HepG2 (cell line): ENCODE results near the gene ABI3. TPM values are rescaled to one million over a fixed set of nuclear protein-coding genes. Genes with fewer than 3 reads are reported as not detected.

Experiments used
- ATAC-seq: fragments of 200-7000 bp; cut with Tn5 transposase; 3 replicates; pipeline ENCODE4 v1.9.1; 2020; ENCODE audit warnings: mild to moderate bottlenecking, moderate library complexity
- BruUV-seq: library from RNA; stranded (reverse); fragments of 400-500 nt; replicated peaks from 2 replicates; lab custom pipeline; 2021; lab: Mats Ljungman, UMichigan
- CTCF ChIA-PET: fragments of 300-600 bp; formaldehyde crosslinking; extraction: SDS; loops from one replicate; lab custom pipeline; 2021; ENCODE audit warnings: low total read pairs, inconsistent platforms, low intra/inter-chr PET ratio; lab: Yijun Ruan, JAX
- POLR2A ChIA-PET: fragments of 350-600 bp; sonication (Branson Sonifier 250); formaldehyde crosslinking; loops from one replicate; lab custom pipeline; 2020; ENCODE audit warnings: antibody characterized with exemption, inconsistent platforms; lab: Yijun Ruan, JAX
- DNase-seq: peaks from one replicate; pipeline ENCODE4 v3.0.0-alpha.2; 2015; ENCODE audit warnings: low spot score
- FAIRE-seq: peaks from 3 replicates; lab custom pipeline; 2011; peaks lifted over from hg19 to GRCh38; lab: Jason Lieb, UNC
- H2AFZ ChIP-seq: one replicate; pipeline ENCODE4 v1.6.1; 2011; ENCODE audit warnings: low read length, inconsistent platforms
- H3K27ac ChIP-seq: fragments of 300-600 bp; 3 replicates; pipeline ENCODE4 v1.8.0; 2011; ENCODE audit warnings: mixed run types, mild to moderate bottlenecking, mixed read lengths, low read length, inconsistent platforms; ENCODE audit not compliant: insufficient read depth; ENCODE audit errors: extremely low read length
- H3K27me3 ChIP-seq, 2 experiments: fragments of 200-600 bp in 1 of 2; 2 replicates in 1 of 2; 3 replicates in 1 of 2; pipeline versions ENCODE4 v1.6.0 to v1.8.0; 2011; ENCODE audit warnings: low read length in 2 of 2, mild to moderate bottlenecking in 2 of 2, moderate library complexity in 2 of 2, inconsistent platforms in 1 of 2; ENCODE audit not compliant: insufficient read depth in 2 of 2, control insufficient read depth in 1 of 2
- H3K36me3 ChIP-seq, 2 experiments: fragments of 200-600 bp in 1 of 2; replicated peaks in 1 of 2; 2 replicates in 1 of 2; 3 replicates in 1 of 2; pipeline versions ENCODE4 v1.5.1 to v1.8.0; 2011; ENCODE audit warnings: low read length in 2 of 2, inconsistent platforms in 1 of 2; ENCODE audit not compliant: insufficient read depth in 2 of 2, control insufficient read depth in 1 of 2
- H3K4me1 ChIP-seq: 2 replicates; pipeline ENCODE4 v1.5.1; 2012; ENCODE audit warnings: low read length, inconsistent platforms; ENCODE audit not compliant: insufficient read depth
- H3K4me2 ChIP-seq: 2 replicates; pipeline ENCODE4 v1.6.0; 2011; ENCODE audit warnings: low read depth, low read length, inconsistent platforms
- H3K4me3 ChIP-seq, 3 experiments: fragments of 200-600 bp in 1 of 3; sonication (generic), shearing (Covaris generic) in 1 of 3; replicated peaks in 1 of 3; 2 replicates each; pipeline ENCODE4 v1.5.1; 2011 to 2016; ENCODE audit warnings: low read length in 3 of 3, inconsistent platforms in 2 of 3, low read depth in 2 of 3, mild to moderate bottlenecking in 2 of 3, control low read depth in 1 of 3, mixed read lengths in 1 of 3; ENCODE audit not compliant: insufficient read depth in 1 of 3
- H3K79me2 ChIP-seq: one replicate; pipeline ENCODE4 v1.6.1; 2011; ENCODE audit warnings: low read length, inconsistent platforms; ENCODE audit not compliant: insufficient read depth
- H3K9ac ChIP-seq: 2 replicates; pipeline ENCODE4 v1.6.0; 2011; ENCODE audit warnings: mild to moderate bottlenecking, low read depth, low read length, inconsistent platforms; ENCODE audit not compliant: insufficient read depth
- H3K9me3 ChIP-seq: 2 replicates; pipeline ENCODE4 v1.5.1; 2012; ENCODE audit warnings: mild to moderate bottlenecking, low read length
- H4K20me1 ChIP-seq: 2 replicates; pipeline ENCODE4 v1.6.0; 2011; ENCODE audit warnings: inconsistent platforms, mild to moderate bottlenecking, low read length, moderate library complexity; ENCODE audit not compliant: insufficient read depth
- BRF2 ChIP-seq: sonication (generic); formaldehyde crosslinking; IDR thresholded peaks from 2 replicates; pipeline ENCODE4 v1.8.1; 2022; ENCODE audit warnings: mild to moderate bottlenecking, missing genetic modification reagents
- MXD3 ChIP-seq: IDR thresholded peaks from 2 replicates; pipeline ENCODE4 v1.6.1; 2016; ENCODE audit warnings: mild to moderate bottlenecking, missing biosample characterization, missing genetic modification reagents
- NR0B2 ChIP-seq: sonication (generic); formaldehyde crosslinking; IDR thresholded peaks from 2 replicates; pipeline ENCODE4 v1.4.0; 2020; ENCODE audit warnings: mild to moderate bottlenecking, missing genetic modification reagents
- PRDM4 ChIP-seq: sonication (generic); formaldehyde crosslinking; IDR thresholded peaks from 2 replicates; pipeline ENCODE4 v1.9.0; 2021; ENCODE audit warnings: missing genetic modification reagents, borderline replicate concordance
- ZNF256 ChIP-seq: sonication (generic); formaldehyde crosslinking; conservative IDR thresholded peaks from 2 replicates; pipeline ENCODE4 v1.4.0; 2020; ENCODE audit warnings: missing genetic modification reagents
- ZNF276 ChIP-seq: sonication (generic); formaldehyde crosslinking; IDR thresholded peaks from 2 replicates; pipeline ENCODE4 v1.4.0; 2020; ENCODE audit warnings: mild to moderate bottlenecking, low read depth, missing genetic modification reagents
- ZNF576 ChIP-seq: sonication (generic); formaldehyde crosslinking; IDR thresholded peaks from 2 replicates; pipeline ENCODE4 v1.4.0; 2020; ENCODE audit warnings: mild to moderate bottlenecking, missing genetic modification reagents
- ZNF761 ChIP-seq: sonication (generic); formaldehyde crosslinking; conservative IDR thresholded peaks from 2 replicates; pipeline ENCODE4 v1.4.0; 2020; ENCODE audit warnings: mild to moderate bottlenecking, missing genetic modification reagents
- WGBS: methylation state at CpG from one replicate; pipeline ENCODE4 v1.1.6; 2017; ENCODE audit warnings: low lambda C conversion rate; 5-methylcytosine and 5-hydroxymethylcytosine counted together
- in situ Hi-C: cut with HindIII; loops from 2 replicates; pipeline ENCODE4 v1.10.0; 2017; ENCODE audit warnings: low pct_unique_long_range_greater_than_20kb; ENCODE audit not compliant: extremely low pct_ligation_motif_present
- intact Hi-C: fragments of 100-400 bp; cut with micrococcal nuclease; formaldehyde crosslinking; loops from one replicate; pipeline ENCODE4 v1.10.0; 2022; ENCODE audit not compliant: unreplicated experiment
- polyA plus RNA-seq, 8 experiments: library from polyadenylated mRNA; depleted of rRNA in 3 of 8; stranded (reverse) in 7 of 8; unstranded in 1 of 8; fragments of >200 nt; fragmentation: Illumina TruSeq in 4 of 8; extraction: Trizol in 4 of 8; gene quantifications; 2 replicates each; pipeline versions ENCODE4 v1.2.1 to v1.2.3, GENCODE V29; 2011 to 2016; ENCODE audit warnings: low read depth in 4 of 8, missing spikeins in 1 of 8, mixed read lengths in 1 of 8; ENCODE audit not compliant: insufficient read depth in 1 of 8
- total RNA-seq, 5 experiments: library from RNA; depleted of rRNA; stranded (reverse); fragments of >200 nt; fragmentation: Illumina TruSeq; extraction: Trizol; gene quantifications; 2 replicates each; pipeline ENCODE4 v1.2.3, GENCODE V29; 2016; ENCODE audit warnings: low read depth in 1 of 5

The ABI3 gene
- total and polyA plus RNA-seq, 2 of the 13 experiments (the other 11 are each of a cell fraction or from before 2014, with no cell fraction given), result not detected

- DNase-seq (no peak), ATAC-seq (no peak), FAIRE-seq (no peak)
- Histone ChIP-seq H3K36me3 (no peaks in the 10 kb centered on the region), H3K9me3 (no peaks in the 10 kb centered on the region), H3K4me3 (no peak overlapping the region), H3K4me1 (peaks cover 17% of the 10 kb centered on the region), H3K9ac (no peak overlapping the region), H2AFZ (no peak overlapping the region), H3K27me3 (peaks cover 1 to 25% of the 10 kb centered on the region in 2 experiments; a peak in 3 of 5 replicates), H4K20me1 (no peaks in the 10 kb centered on the region), H3K27ac (no peak overlapping the region), H3K79me2 (no peaks in the 10 kb centered on the region), H3K4me2 (no peak overlapping the region)
- ChIA-PET CTCF (no interaction called here), POLR2A (no interaction called here)
- BruUV-seq, result no TSS peak
- WGBS, result 49% methylated on average over 2 of the region's 2 CpGs
- in situ Hi-C loops (no loop called here), intact Hi-C loops (no loop called here)
- TF ChIP-seq MXD3 (no peak), BRF2 (no peak), NR0B2 (CRISPR knock-in tag) (no peak), ZNF576 (CRISPR knock-in tag) (no peak), ZNF276 (CRISPR knock-in tag) (no peak), ZNF761 (no peak), PRDM4 (no peak), ZNF256 (CRISPR knock-in tag) (no peak)
These were observed 12.3 kb upstream of the ABI3 start for GRCh38 chr17:49198211-49198610.
